HEK293 (cell line): Measurements from ENCODE around the gene TRIM36.

Experiments
- CTCF ChIP-seq: fragments of 450-650 bp; formaldehyde crosslinking; IDR thresholded peaks from 2 replicates; pipeline ENCODE4 v1.5.1; 2016; ENCODE audit warnings: missing biosample characterization, missing genetic modification characterization
- PRDM10 ChIP-seq: fragments of 450-650 bp; formaldehyde crosslinking; IDR thresholded peaks from 2 replicates; pipeline ENCODE4 v1.5.1; 2016; ENCODE audit warnings: missing biosample characterization, missing genetic modification characterization
- RBAK ChIP-seq: fragments of 450-650 bp; formaldehyde crosslinking; IDR thresholded peaks from 2 replicates; pipeline ENCODE4 v1.5.1; 2016; ENCODE audit warnings: missing biosample characterization, missing genetic modification characterization
- ZBTB10 ChIP-seq: fragments of 450-650 bp; formaldehyde crosslinking; IDR thresholded peaks from 2 replicates; pipeline ENCODE4 v1.5.1; 2016; ENCODE audit warnings: missing biosample characterization, missing genetic modification characterization
- ZBTB8A ChIP-seq: fragments of 450-650 bp; formaldehyde crosslinking; IDR thresholded peaks from 2 replicates; pipeline ENCODE4 v1.5.1; 2016; ENCODE audit warnings: missing biosample characterization, missing genetic modification characterization
- ZNF654 ChIP-seq: fragments of 450-650 bp; formaldehyde crosslinking; IDR thresholded peaks from 2 replicates; pipeline ENCODE4 v1.5.1; 2016; ENCODE audit warnings: low read depth, missing biosample characterization, missing genetic modification characterization

- TF ChIP-seq CTCF (tag by site-specific recombination) = no peak
- no peak for TF ChIP-seq RBAK (tag by site-specific recombination)
- no peak for TF ChIP-seq ZBTB8A
- TF ChIP-seq ZNF654 (tag by site-specific recombination) = no peak
- TF ChIP-seq ZBTB10 = no peak
- TF ChIP-seq PRDM10 (tag by site-specific recombination) = no peak
These were observed 20.7 kb upstream of the TRIM36 start for GRCh38 chr5:115190388-115190787.
